Neuronal stem cell (in vitro differentiated cells): ENCODE results near the gene STK10.
A peak's percentile ranks its signal among the peaks of the same experiment; 100 is the strongest.

Experiments used
- DNase-seq: peaks from one replicate; pipeline ENCODE4 v3.0.0-alpha.2; 2013; ENCODE audit warnings: low spot score
- H2AFZ ChIP-seq: one replicate; pipeline ENCODE4 v1.6.1; 2013; ENCODE audit warnings: mild to moderate bottlenecking, low read length, inconsistent platforms
- H2AK5ac ChIP-seq: 2 replicates; pipeline ENCODE4 v1.6.1; 2013; ENCODE audit warnings: low read depth, mild to moderate bottlenecking, inconsistent platforms, low read length, moderate library complexity, mixed read lengths
- H2BK120ac ChIP-seq: 2 replicates; pipeline ENCODE4 v1.6.1; 2013; ENCODE audit warnings: low read depth, mild to moderate bottlenecking, inconsistent platforms, low read length, moderate library complexity, mixed read lengths
- H2BK12ac ChIP-seq: one replicate; pipeline ENCODE4 v1.6.1; 2013; ENCODE audit warnings: low read length, inconsistent platforms
- H2BK15ac ChIP-seq: 2 replicates; pipeline ENCODE4 v1.6.1; 2013; ENCODE audit warnings: mild to moderate bottlenecking, low read length, inconsistent platforms, mixed read lengths
- H2BK5ac ChIP-seq: one replicate; pipeline ENCODE4 v1.6.1; 2013; ENCODE audit warnings: inconsistent platforms, mild to moderate bottlenecking, low read length, moderate library complexity
- H3K14ac ChIP-seq: one replicate; pipeline ENCODE4 v1.6.1; 2013; ENCODE audit warnings: low read length, inconsistent platforms
- H3K18ac ChIP-seq: 2 replicates; pipeline ENCODE4 v1.6.1; 2013; ENCODE audit warnings: low read length, inconsistent platforms
- H3K23ac ChIP-seq: 2 replicates; pipeline ENCODE4 v1.6.1; 2013; ENCODE audit warnings: low read depth, mild to moderate bottlenecking, mixed read lengths, low read length, inconsistent platforms; ENCODE audit not compliant: poor library complexity
- H3K27ac ChIP-seq: replicated peaks from 3 replicates; pipeline ENCODE4 v1.5.1; 2013; ENCODE audit warnings: low read length, inconsistent platforms
- H3K27me3 ChIP-seq, 3 experiments: 2 replicates each; pipeline ENCODE4 v1.6.1; 2013; ENCODE audit warnings: low read length in 3 of 3, mild to moderate bottlenecking in 2 of 3, inconsistent platforms in 1 of 3, low read depth in 1 of 3, mixed read lengths in 1 of 3, moderate library complexity in 1 of 3; ENCODE audit not compliant: control insufficient read depth in 3 of 3, insufficient read depth in 3 of 3
- H3K36me3 ChIP-seq, 2 donors: replicated peaks in 1 of 2; 2 replicates each; pipeline ENCODE4 v1.6.1; 2013; ENCODE audit warnings: low read length in 2 of 2; ENCODE audit not compliant: control insufficient read depth in 2 of 2, insufficient read depth in 2 of 2
- H3K4ac ChIP-seq: 2 replicates; pipeline ENCODE4 v1.6.1; 2013; ENCODE audit warnings: inconsistent platforms, mild to moderate bottlenecking, low read length, moderate library complexity
- H3K4me1 ChIP-seq, 2 donors: 1 replicate in 1 of 2; 2 replicates in 1 of 2; pipeline ENCODE4 v1.6.1; 2013; ENCODE audit warnings: low read length in 2 of 2, low read depth in 1 of 2; ENCODE audit not compliant: control insufficient read depth in 2 of 2, insufficient read depth in 1 of 2
- H3K4me2 ChIP-seq: one replicate; pipeline ENCODE4 v1.6.1; 2013; ENCODE audit warnings: mild to moderate bottlenecking, low read length, inconsistent platforms; ENCODE audit not compliant: insufficient read depth, poor library complexity, severe bottlenecking
- H3K4me3 ChIP-seq, 2 donors: 2 replicates each; pipeline ENCODE4 v1.5.1; 2013; ENCODE audit warnings: low read length in 2 of 2, mild to moderate bottlenecking in 2 of 2, inconsistent platforms in 1 of 2, moderate library complexity in 1 of 2
- H3K79me1 ChIP-seq: one replicate; pipeline ENCODE4 v1.6.1; 2013; ENCODE audit warnings: low read depth, mild to moderate bottlenecking, inconsistent platforms, low read length, moderate library complexity
- H3K9ac ChIP-seq: one replicate; pipeline ENCODE4 v1.6.1; 2013; ENCODE audit warnings: mild to moderate bottlenecking, low read depth, low read length, inconsistent platforms; ENCODE audit not compliant: poor library complexity
- H3K9me3 ChIP-seq, 2 donors: replicated peaks in 1 of 2; 2 replicates each; pipeline versions ENCODE3 to v1.6.1; 2013; ENCODE audit warnings: low read length in 2 of 2, mild to moderate bottlenecking in 2 of 2, inconsistent platforms in 1 of 2, low read depth in 1 of 2, mixed read lengths in 1 of 2, moderate library complexity in 1 of 2; ENCODE audit not compliant: control insufficient read depth in 2 of 2, insufficient read depth in 1 of 2
- H4K8ac ChIP-seq: one replicate; pipeline ENCODE4 v1.6.1; 2013; ENCODE audit warnings: low read depth, mild to moderate bottlenecking, inconsistent platforms, low read length, moderate library complexity
- H4K91ac ChIP-seq: one replicate; pipeline ENCODE4 v1.6.1; 2013; ENCODE audit warnings: low read length, low read depth, mild to moderate bottlenecking, inconsistent platforms; ENCODE audit not compliant: poor library complexity
- WGBS, 2 donors: extraction: QIAGEN DNeasy Blood & Tissue Kit; methylation state at CpG; one replicate each; pipeline ENCODE4 v1.1.7; 2013; ENCODE audit warnings: missing lambda C conversion rate in 2 of 2, mixed read lengths in 1 of 2; ENCODE audit not compliant: insufficient read length in 2 of 2, insufficient replicate concordance in 1 of 2; ENCODE audit errors: extremely low coverage in 2 of 2; 5-methylcytosine and 5-hydroxymethylcytosine counted together

Gene STK10

GRCh38 chr5:172048539-172049101 is 139.4 kb downstream of the STK10 start:
- Histone ChIP-seq H2BK5ac (no peak overlapping the region), H3K79me1 (no peaks in the 10 kb centered on the region), H3K4me2 (no peak overlapping the region), H3K36me3 (peaks cover 0 to 16% of the 10 kb centered on the region in 2 donors), H3K9ac (no peak overlapping the region), H2AK5ac (no peak overlapping the region), H4K8ac (no peak overlapping the region), H2BK15ac (no peak overlapping the region), H2AFZ (no peak overlapping the region), H3K23ac (no peak overlapping the region), H3K27ac (no peak overlapping the region), H3K27me3 (no peaks in the 10 kb centered on the region), H3K14ac (peak overlapping the region; percentile 31), H3K4ac (no peak overlapping the region), H3K4me1 (peaks cover 3 to 8% of the 10 kb centered on the region in 2 donors), H2BK12ac (no peak overlapping the region), H3K4me3 (no peak overlapping the region), H4K91ac (peak overlapping the region; percentile 56), H2BK120ac (no peak overlapping the region), H3K18ac (no peak overlapping the region), H3K9me3 (peaks cover 0 to 4% of the 10 kb centered on the region in 2 donors)
- no peak for DNase-seq
- no CpG with 5 or more reads among the region's 12 CpGs for WGBS, 2 donors

DNA sequence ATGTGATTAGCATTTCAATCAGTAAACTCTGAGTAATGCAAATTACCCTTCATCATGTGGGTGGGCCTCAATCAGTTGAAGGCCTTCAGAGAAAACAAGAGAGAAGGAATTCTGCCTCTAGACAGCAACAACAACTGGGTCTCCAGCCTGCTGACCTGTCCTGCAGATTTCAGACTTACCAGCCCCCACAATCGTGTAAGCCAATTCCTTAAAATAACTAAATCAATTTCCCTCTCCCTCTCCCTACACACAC is 139.9 kb downstream of the STK10 start:
- H4K91ac ChIP-seq = no peak overlapping the region
- H2BK5ac ChIP-seq = no peak overlapping the region
- H2BK15ac ChIP-seq = no peak overlapping the region
- no peak for DNase-seq
- H3K36me3 ChIP-seq = peaks cover 0 to 14% of the 10 kb centered on the region in 2 donors
- no peak overlapping the region for H4K8ac ChIP-seq
- no peak overlapping the region for H2AFZ ChIP-seq
- no peak overlapping the region for H3K4me2 ChIP-seq
- no peak overlapping the region for H3K14ac ChIP-seq
- H2AK5ac ChIP-seq = no peak overlapping the region
- H3K9me3 ChIP-seq = peaks cover 0 to 4% of the 10 kb centered on the region in 2 donors
- peaks cover 3 to 8% of the 10 kb centered on the region in 2 donors for H3K4me1 ChIP-seq
- WGBS, 2 donors = 100% methylated on average over 1 of the region's 1 CpG; no CpG with 5 or more reads in 1 of the 2 donors
- H3K23ac ChIP-seq = no peak overlapping the region
- H2BK12ac ChIP-seq = no peak overlapping the region
- H3K27me3 ChIP-seq = no peaks in the 10 kb centered on the region
- H3K4me3 ChIP-seq = no peak overlapping the region
- H3K4ac ChIP-seq = no peak overlapping the region
- H3K9ac ChIP-seq = no peak overlapping the region
- H2BK120ac ChIP-seq = no peak overlapping the region
- no peaks in the 10 kb centered on the region for H3K79me1 ChIP-seq
- H3K18ac ChIP-seq = no peak overlapping the region
- H3K27ac ChIP-seq = no peak overlapping the region

- Histone ChIP-seq H3K36me3 (peaks cover 0 to 9% of the 10 kb centered on the region in 2 donors), H3K27me3 (no peaks in the 10 kb centered on the region), H3K4me1 (peaks cover 0 to 8% of the 10 kb centered on the region in 2 donors), H3K4ac (no peak overlapping the region), H3K14ac (no peak overlapping the region), H2BK5ac (no peak overlapping the region), H2BK15ac (no peak overlapping the region), H3K18ac (no peak overlapping the region), H2BK12ac (no peak overlapping the region), H4K8ac (no peak overlapping the region), H3K9ac (no peak overlapping the region), H3K9me3 (no peaks in the 10 kb centered on the region), H3K27ac (no peak overlapping the region), H2BK120ac (no peak overlapping the region), H2AFZ (no peak overlapping the region), H4K91ac (no peak overlapping the region), H2AK5ac (no peak overlapping the region), H3K79me1 (no peaks in the 10 kb centered on the region), H3K4me2 (no peak overlapping the region), H3K4me3 (no peak overlapping the region), H3K23ac (no peak overlapping the region)
- DNase-seq = no peak
- no CpG with 5 or more reads among the region's 4 CpGs for WGBS, 2 donors
Observed at GRCh38 chr5:172046593-172046992, 141.4 kb downstream of the STK10 start.

DNA sequence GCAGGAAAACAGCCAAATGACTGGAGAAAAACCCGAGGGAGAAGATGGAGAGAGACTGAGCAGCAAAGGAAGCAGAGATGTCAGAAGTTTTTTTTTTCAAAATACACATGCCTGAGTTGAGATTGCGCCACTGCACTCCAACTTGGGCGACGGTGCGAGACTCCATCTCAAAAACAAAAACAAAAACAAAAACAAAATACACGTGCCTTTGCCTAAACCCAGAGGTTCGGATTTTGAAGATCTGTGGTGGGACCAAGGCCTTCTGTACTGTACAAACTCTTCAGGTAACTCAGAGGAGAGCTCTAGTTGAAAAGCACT is 142.8 kb downstream of the STK10 start:
- Histone ChIP-seq H2BK5ac (no peak overlapping the region), H3K14ac (no peak overlapping the region), H3K4ac (no peak overlapping the region), H3K4me2 (no peak overlapping the region), H3K23ac (no peak overlapping the region), H2BK15ac (no peak overlapping the region), H3K9ac (no peak overlapping the region), H4K8ac (no peak overlapping the region), H3K4me3 (no peak overlapping the region), H2BK120ac (no peak overlapping the region), H3K36me3 (peaks cover 0 to 9% of the 10 kb centered on the region in 2 donors), H2AK5ac (no peak overlapping the region), H3K27me3 (no peaks in the 10 kb centered on the region), H3K18ac (no peak overlapping the region), H3K9me3 (no peaks in the 10 kb centered on the region), H4K91ac (no peak overlapping the region), H2BK12ac (no peak overlapping the region), H2AFZ (no peak overlapping the region), H3K4me1 (peaks cover 0 to 8% of the 10 kb centered on the region in 2 donors), H3K79me1 (no peaks in the 10 kb centered on the region), H3K27ac (no peak overlapping the region)
- no CpG with 5 or more reads among the region's 7 CpGs for WGBS, 2 donors
- DNase-seq = no peak
